HFFc6 (cell line): Measurements from ENCODE around the gene TMEM229B. TPM values are rescaled to one million over a fixed set of nuclear protein-coding genes. Genes with fewer than 3 reads are reported as not detected.

Experiments used
- DNase-seq: peaks from one replicate; pipeline ENCODE4 v3.0.0-alpha.2; 2018
- H3K27ac Mint-ChIP-seq: 2 replicates; pipeline ENCODE4 v1.8.0; 2020; ENCODE audit warnings: mild to moderate bottlenecking, mixed read lengths
- H3K27me3 Mint-ChIP-seq: 2 replicates; pipeline ENCODE4 v1.8.0; 2021; ENCODE audit warnings: mild to moderate bottlenecking, moderate library complexity, mixed read lengths; ENCODE audit not compliant: insufficient read depth
- H3K36me3 Mint-ChIP-seq: 2 replicates; pipeline ENCODE4 v1.8.0; 2021; ENCODE audit warnings: low read depth, mixed read lengths
- H3K4me1 Mint-ChIP-seq: 2 replicates; pipeline ENCODE4 v1.8.0; 2020; ENCODE audit warnings: low read depth, mixed read lengths
- H3K4me3 Mint-ChIP-seq: 2 replicates; pipeline ENCODE4 v1.8.0; 2020; ENCODE audit warnings: mild to moderate bottlenecking, moderate library complexity, mixed read lengths
- H3K9me3 Mint-ChIP-seq: 2 replicates; pipeline ENCODE4 v1.8.0; 2020; ENCODE audit warnings: mild to moderate bottlenecking, mixed read lengths
- total RNA-seq, 6 experiments: library from RNA; stranded (reverse); fragmentation: NEBNext Ultra II Directional; extraction: Animal tissue kit (Norgen Biotek cat#: 25700); gene quantifications; 2 replicates in 1 of 6; 3 replicates in 5 of 6; pipeline ENCODE4 v1.2.3, GENCODE V29; 2021
- TF ChIP-seq, protein P1 (sequence below): fragments of 200-600 bp; sonication (generic); IDR thresholded peaks from 2 replicates; pipeline ENCODE4 v1.5.0; 2021; ENCODE audit warnings: antibody characterized with exemption, mild to moderate bottlenecking

The TMEM229B gene
- total RNA-seq, 6 experiments from 2014 or later = 0.06 to 0.38 (median 0.20) TPM

DNA sequence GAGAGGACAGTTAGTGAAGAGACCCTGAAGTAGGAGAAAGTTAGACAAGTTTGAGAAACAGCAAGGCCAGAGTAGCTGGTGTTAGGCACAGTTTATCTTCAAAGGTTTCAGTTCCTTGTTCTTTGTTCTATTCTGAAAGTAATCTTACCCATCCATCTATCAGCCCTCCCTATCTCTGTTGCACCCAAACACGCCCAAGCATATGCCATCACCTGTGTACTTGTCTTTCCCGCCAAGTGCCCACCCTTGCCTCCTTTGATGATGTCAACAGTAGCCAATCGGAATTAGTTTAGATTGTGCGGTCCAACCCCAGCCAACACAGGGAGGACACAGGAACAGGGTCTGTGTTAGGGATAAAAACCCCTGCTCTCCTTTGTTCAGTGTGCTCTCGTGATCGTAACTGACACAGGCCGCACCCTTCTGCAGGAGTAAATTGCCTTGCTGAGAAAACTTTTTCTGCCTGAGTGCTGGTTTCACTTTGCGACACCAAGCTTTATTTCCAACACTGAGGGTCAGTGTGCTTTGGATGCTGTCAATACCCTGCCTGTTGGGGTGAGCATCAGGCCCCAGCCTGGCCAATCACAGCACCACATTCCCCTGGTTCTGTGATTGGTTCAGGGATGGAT lies 4.7 kb upstream of the TMEM229B start:
- Mint-ChIP-seq H3K27ac (no peak overlapping the region), H3K9me3 (peaks cover 24% of the 10 kb centered on the region), H3K4me3 (no peak overlapping the region), H3K36me3 (peaks cover 8% of the 10 kb centered on the region), H3K4me1 (no peaks in the 10 kb centered on the region), H3K27me3 (peaks cover 42% of the 10 kb centered on the region)
- TF ChIP-seq, protein P1, sequence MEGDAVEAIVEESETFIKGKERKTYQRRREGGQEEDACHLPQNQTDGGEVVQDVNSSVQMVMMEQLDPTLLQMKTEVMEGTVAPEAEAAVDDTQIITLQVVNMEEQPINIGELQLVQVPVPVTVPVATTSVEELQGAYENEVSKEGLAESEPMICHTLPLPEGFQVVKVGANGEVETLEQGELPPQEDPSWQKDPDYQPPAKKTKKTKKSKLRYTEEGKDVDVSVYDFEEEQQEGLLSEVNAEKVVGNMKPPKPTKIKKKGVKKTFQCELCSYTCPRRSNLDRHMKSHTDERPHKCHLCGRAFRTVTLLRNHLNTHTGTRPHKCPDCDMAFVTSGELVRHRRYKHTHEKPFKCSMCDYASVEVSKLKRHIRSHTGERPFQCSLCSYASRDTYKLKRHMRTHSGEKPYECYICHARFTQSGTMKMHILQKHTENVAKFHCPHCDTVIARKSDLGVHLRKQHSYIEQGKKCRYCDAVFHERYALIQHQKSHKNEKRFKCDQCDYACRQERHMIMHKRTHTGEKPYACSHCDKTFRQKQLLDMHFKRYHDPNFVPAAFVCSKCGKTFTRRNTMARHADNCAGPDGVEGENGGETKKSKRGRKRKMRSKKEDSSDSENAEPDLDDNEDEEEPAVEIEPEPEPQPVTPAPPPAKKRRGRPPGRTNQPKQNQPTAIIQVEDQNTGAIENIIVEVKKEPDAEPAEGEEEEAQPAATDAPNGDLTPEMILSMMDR = no peak
- DNase-seq = no peak

DNA sequence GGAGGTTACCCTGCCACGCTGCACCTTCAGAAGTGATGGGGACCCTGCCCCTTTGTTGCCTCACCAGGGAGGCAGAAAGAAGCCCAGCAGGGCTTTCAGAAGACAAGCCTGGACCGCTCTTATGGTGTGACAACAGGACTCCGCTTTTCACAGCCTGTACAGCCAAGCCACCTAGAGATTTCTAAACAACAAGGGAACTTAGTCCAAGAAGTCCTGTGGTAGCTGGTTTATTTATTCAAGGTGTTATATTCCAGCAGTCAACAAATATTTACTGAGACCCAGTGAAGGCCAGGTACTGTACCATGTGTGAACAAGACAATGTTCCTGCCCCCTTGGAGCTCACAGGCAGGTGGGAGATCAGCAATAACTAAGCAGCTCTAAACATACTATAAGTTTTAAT lies 4.0 kb upstream of the TMEM229B start:
- TF ChIP-seq, protein P1 = no peak
- peaks cover 41% of the 10 kb centered on the region for H3K27me3 Mint-ChIP-seq
- H3K27ac Mint-ChIP-seq = no peak overlapping the region
- no peak overlapping the region for H3K4me3 Mint-ChIP-seq
- H3K4me1 Mint-ChIP-seq = no peaks in the 10 kb centered on the region
- DNase-seq = no peak
- H3K9me3 Mint-ChIP-seq = peaks cover 24% of the 10 kb centered on the region
- peaks cover 8% of the 10 kb centered on the region for H3K36me3 Mint-ChIP-seq

DNA sequence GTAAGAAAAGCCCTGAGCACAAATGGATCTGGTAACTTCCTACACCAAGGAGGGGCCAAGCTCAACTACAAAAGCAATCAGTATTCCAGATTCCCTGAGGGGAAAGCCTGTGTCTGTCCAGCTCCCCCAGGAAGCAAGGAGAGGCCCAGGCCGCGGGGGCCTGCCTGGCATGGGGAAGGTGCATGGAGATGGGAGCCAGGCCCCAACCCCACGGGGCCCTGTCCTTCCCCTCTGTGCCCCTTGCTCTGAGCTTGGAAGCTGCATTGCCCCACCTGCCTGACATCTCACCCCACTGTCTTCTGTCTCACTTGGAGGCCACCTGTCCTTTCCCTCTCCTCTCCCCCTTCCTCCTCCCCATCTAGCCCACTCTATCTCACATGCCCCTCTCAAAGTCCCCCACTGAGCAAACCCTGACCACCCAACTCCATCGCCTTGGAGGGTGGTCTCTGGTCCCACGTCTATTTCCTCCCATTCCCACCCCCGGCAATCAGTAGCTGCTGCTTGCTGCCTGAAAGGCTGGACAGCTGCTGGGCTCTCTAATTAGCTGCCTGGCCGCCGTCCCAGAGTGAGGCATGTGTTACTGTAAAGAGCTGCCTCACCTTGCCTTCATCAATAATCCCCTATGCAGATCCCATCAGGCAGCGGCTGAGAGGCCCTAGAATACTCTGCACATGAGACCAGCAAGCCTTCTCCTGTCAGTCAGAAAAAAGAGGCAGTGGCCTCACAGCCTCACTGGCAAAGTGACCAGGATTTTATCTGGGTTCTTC lies 3.4 kb upstream of the TMEM229B start:
- DNase-seq = no peak
- H3K4me1 Mint-ChIP-seq = no peaks in the 10 kb centered on the region

DNA sequence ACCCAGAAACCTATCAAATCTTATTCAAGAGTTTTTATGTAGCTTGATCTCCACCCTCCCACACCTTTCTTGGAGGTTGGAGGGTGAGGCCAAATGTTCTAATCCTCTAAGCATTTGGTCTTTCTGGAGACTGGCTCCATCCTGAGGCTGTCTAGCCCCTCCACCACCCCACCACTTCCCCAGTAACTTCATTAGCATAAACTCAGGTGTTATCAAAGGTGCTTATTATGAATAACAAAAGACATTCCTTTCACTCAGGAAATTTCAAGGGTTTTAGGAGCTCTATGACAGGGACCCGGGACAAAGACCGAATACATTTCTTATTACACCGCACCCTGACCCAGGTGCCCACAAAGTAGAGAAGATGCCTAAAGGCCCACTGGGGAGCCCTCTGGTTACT lies 2.8 kb upstream of the TMEM229B start:
- Mint-ChIP-seq H3K4me3 (no peak overlapping the region), H3K36me3 (peaks cover 8% of the 10 kb centered on the region), H3K27ac (no peak overlapping the region), H3K9me3 (peaks cover 24% of the 10 kb centered on the region), H3K4me1 (no peaks in the 10 kb centered on the region), H3K27me3 (peaks cover 31% of the 10 kb centered on the region)
- TF ChIP-seq, protein P1 = no peak
- DNase-seq = no peak

More for the DNA sequence above, 3.4 kb upstream of the TMEM229B start:
- peaks cover 24% of the 10 kb centered on the region for H3K9me3 Mint-ChIP-seq
- no peak overlapping the region for H3K4me3 Mint-ChIP-seq
- H3K27me3 Mint-ChIP-seq = peaks cover 35% of the 10 kb centered on the region
- no peak overlapping the region for H3K27ac Mint-ChIP-seq
- TF ChIP-seq, protein P1 = no peak
- peaks cover 8% of the 10 kb centered on the region for H3K36me3 Mint-ChIP-seq

DNA sequence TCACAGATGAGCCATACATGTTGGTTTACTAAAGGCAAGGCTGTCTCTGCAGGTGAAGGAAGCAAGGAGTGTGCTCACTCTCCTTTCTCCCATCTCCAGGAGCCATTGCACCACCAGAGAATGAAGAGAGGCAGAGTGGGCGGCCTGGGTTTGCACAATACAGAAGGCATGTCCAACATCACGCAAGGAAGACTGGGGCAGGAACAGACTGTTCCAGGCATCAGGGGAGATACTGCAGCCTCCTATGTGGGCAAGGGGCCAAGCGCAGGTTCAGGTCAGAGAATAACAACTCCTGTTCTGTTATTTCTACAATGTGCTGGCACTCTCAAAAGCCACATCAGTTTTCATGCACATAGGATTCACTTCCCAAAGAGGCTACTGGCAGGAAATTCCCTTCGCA lies 1.7 kb upstream of the TMEM229B start:
- Mint-ChIP-seq H3K27ac (no peak overlapping the region), H3K4me1 (no peaks in the 10 kb centered on the region), H3K9me3 (peaks cover 24% of the 10 kb centered on the region), H3K27me3 (peaks cover 26% of the 10 kb centered on the region), H3K4me3 (no peak overlapping the region), H3K36me3 (peaks cover 8% of the 10 kb centered on the region)
- TF ChIP-seq, protein P1 = no peak
- DNase-seq = no peak
